T-cell (primary cell): ENCODE results near the gene DNAH10. TPM values are rescaled to one million over a fixed set of nuclear protein-coding genes. Genes with fewer than 3 reads are reported as not detected.

Experiments
- ATAC-seq, 4 experiments: fragments of 200-7000 bp in 3 of 4; fragments of 150-1000 bp in 1 of 4; cut with Tn5 transposase; replicated peaks in 1 of 4; 1 replicate in 3 of 4; 2 replicates in 1 of 4; pipeline ENCODE4 v1.10.0; 2021; ENCODE audit warnings: moderate library complexity in 3 of 4, mild to moderate bottlenecking in 2 of 4, moderate number of reproducible peaks in 1 of 4
- CTCF ChIA-PET, 2 donors: fragments of 300-600 bp; sonication (Branson Sonifier 250); formaldehyde crosslinking; loops; one replicate each; lab custom pipeline; 2022; ENCODE audit warnings: antibody characterized with exemption in 2 of 2; lab: Charles Lee
- POLR2A ChIA-PET, 2 donors: fragments of 300-600 bp; sonication (Branson Sonifier 250); formaldehyde crosslinking; loops; one replicate each; lab custom pipeline; 2022; ENCODE audit warnings: antibody characterized with exemption in 2 of 2; lab: Charles Lee
- DNase-seq, 35 experiments: peaks; one replicate each; pipeline versions ENCODE4 v3.0.0 to v3.0.0-alpha.2; 2013 to 2023
- H3K27ac ChIP-seq: one replicate; pipeline ENCODE4 v1.5.1; 2013; ENCODE audit warnings: low read length
- H3K27me3 ChIP-seq, 2 experiments: replicated peaks in 1 of 2; 1 replicate in 1 of 2; 2 replicates in 1 of 2; pipeline versions ENCODE4 v1.6.1 to v1.7.0; 2013; ENCODE audit warnings: low read length in 1 of 2, mixed read lengths in 1 of 2; ENCODE audit not compliant: control insufficient read depth in 2 of 2, insufficient read depth in 2 of 2; ENCODE audit errors: extremely low read depth in 1 of 2
- H3K36me3 ChIP-seq, 2 donors: 1 replicate in 1 of 2; 2 replicates in 1 of 2; pipeline versions ENCODE4 v1.6.1 to v1.7.0; 2013; ENCODE audit warnings: low read length in 1 of 2; ENCODE audit not compliant: control insufficient read depth in 2 of 2, insufficient read depth in 1 of 2; ENCODE audit errors: extremely low read depth in 1 of 2
- H3K4me1 ChIP-seq, 2 experiments: 1 replicate in 1 of 2; 2 replicates in 1 of 2; pipeline versions ENCODE4 v1.6.1 to v1.7.0; 2013; ENCODE audit warnings: low read length in 2 of 2, mixed read lengths in 1 of 2; ENCODE audit not compliant: insufficient read depth in 2 of 2, control insufficient read depth in 1 of 2; ENCODE audit errors: extremely low read depth in 1 of 2
- H3K4me3 ChIP-seq, 2 donors: 1 replicate in 1 of 2; 2 replicates in 1 of 2; pipeline versions ENCODE4 v1.5.1 to v1.7.0; 2013; ENCODE audit warnings: mild to moderate bottlenecking in 2 of 2, low read length in 1 of 2, moderate library complexity in 1 of 2; ENCODE audit not compliant: control insufficient read depth in 1 of 2; ENCODE audit errors: extremely low read depth in 1 of 2
- H3K9me3 ChIP-seq: 2 replicates; pipeline ENCODE4 v1.7.0; 2013
- H3K27ac Mint-ChIP-seq, 2 donors: one replicate each; pipeline ENCODE4 v1.8.0; 2020 to 2021; ENCODE audit warnings: mild to moderate bottlenecking in 2 of 2, mixed read lengths in 2 of 2
- H3K27me3 Mint-ChIP-seq, 2 donors: one replicate each; pipeline ENCODE4 v1.8.0; 2021 to 2022; ENCODE audit warnings: mixed read lengths in 2 of 2
- H3K36me3 Mint-ChIP-seq: one replicate; pipeline ENCODE4 v1.8.0; 2021; ENCODE audit warnings: mixed read lengths
- H3K4me1 Mint-ChIP-seq, 3 donors: one replicate each; pipeline ENCODE4 v1.8.0; 2020 to 2022; ENCODE audit warnings: mixed read lengths in 3 of 3, mild to moderate bottlenecking in 1 of 3
- H3K4me3 Mint-ChIP-seq, 3 donors: one replicate each; pipeline ENCODE4 v1.8.0; 2020 to 2022; ENCODE audit warnings: mild to moderate bottlenecking in 3 of 3, mixed read lengths in 3 of 3, moderate library complexity in 3 of 3
- H3K9me3 Mint-ChIP-seq, 3 donors: one replicate each; pipeline ENCODE4 v1.8.0; 2020 to 2022; ENCODE audit warnings: mixed read lengths in 3 of 3
- WGBS: methylation state at CpG from one replicate; pipeline ENCODE4 v1.1.5; 2013; ENCODE audit warnings: missing lambda C conversion rate; ENCODE audit not compliant: insufficient coverage; 5-methylcytosine and 5-hydroxymethylcytosine counted together
- total RNA-seq, 35 experiments: library from RNA in 6 of 35; stranded (reverse) in 6 of 35; fragments of 120-200 nt in 1 of 35; gene quantifications; one replicate each; pipeline versions ENCODE4 v1.2.1 to v1.2.4 and lab custom pipeline; 2013 to 2026

DNAH10 gene
- total RNA-seq, 5 donors from 2014 or later (not counting 1 experiment from before 2014, with no cell fraction given), result 0.08 to 0.32 (median 0.19) TPM

GRCh38 chr12:123741937-123742572 is 20.0 kb upstream of the DNAH10 start:
- POLR2A ChIA-PET, result interaction anchor here in 1 of 2 donors (0.7 kb wide), 1 partner anchor 1396 kb away, joined by 4 read pairs; no protein-coding TSS in a partner anchor
- Histone ChIP-seq H3K36me3 (peaks cover 12 to 66% of the 10 kb centered on the region in 2 donors), H3K27ac (peak overlapping the region; percentile 44), H3K27me3 (no peaks in the 10 kb centered on the region), H3K4me3 (peak overlapping the region in 1 of 2 donors; percentile 13), H3K9me3 (no peaks in the 10 kb centered on the region), H3K4me1 (peaks cover 2 to 19% of the 10 kb centered on the region in 2 experiments)
- peaks cover 70% of the 10 kb centered on the region for H3K36me3 Mint-ChIP-seq
- H3K4me1 Mint-ChIP-seq, result peaks cover 15 to 32% (median 21%) of the 10 kb centered on the region in 3 donors
- no peaks in the 10 kb centered on the region for H3K9me3 Mint-ChIP-seq
- H3K4me3 Mint-ChIP-seq, result peak overlapping the region in 2 of 3 donors; percentile 17 to 57
- peak in 18 of 35 experiments; percentile 8 to 61 (median 24) for DNase-seq
- CTCF ChIA-PET, result interaction anchor here in 1 of 2 donors (0.7 kb wide), 1 partner anchor 96 kb away, joined by 4 read pairs; no protein-coding TSS in a partner anchor
- peak overlapping the region; percentile 39 to 79 for H3K27ac Mint-ChIP-seq
- H3K27me3 Mint-ChIP-seq, result no peaks in the 10 kb centered on the region
- WGBS, result 61% methylated on average over 9 of the region's 14 CpGs
- ATAC-seq, result peak in 2 of 4 experiments; percentile 46 to 63

- H3K27me3 ChIP-seq, result no peaks in the 10 kb centered on the region
- H3K27ac ChIP-seq, result no peak overlapping the region
- peak in 1 of 4 experiments; percentile 37 for ATAC-seq
- Mint-ChIP-seq H3K4me3 (peak overlapping the region in 2 of 3 donors; percentile 14 to 57), H3K9me3 (no peaks in the 10 kb centered on the region), H3K27ac (peak overlapping the region; percentile 79 to 87), H3K36me3 (peaks cover 71% of the 10 kb centered on the region), H3K4me1 (peaks cover 23 to 42% (median 28%) of the 10 kb centered on the region in 3 donors), H3K27me3 (no peaks in the 10 kb centered on the region)
- ChIA-PET POLR2A (no interaction called here), CTCF (no interaction called here)
- no peak overlapping the region for H3K4me3 ChIP-seq
- DNase-seq, result peak in 6 of 35 experiments; percentile 4 to 32 (median 8)
- H3K4me1 ChIP-seq, result peaks cover 2 to 19% of the 10 kb centered on the region in 2 experiments
- WGBS, result 50% methylated on average over 9 of the region's 10 CpGs
- H3K9me3 ChIP-seq, result no peaks in the 10 kb centered on the region
- H3K36me3 ChIP-seq, result peaks cover 12 to 64% of the 10 kb centered on the region in 2 donors
Measured at GRCh38 chr12:123743002-123743401, 19.1 kb upstream of the DNAH10 start.

DNA sequence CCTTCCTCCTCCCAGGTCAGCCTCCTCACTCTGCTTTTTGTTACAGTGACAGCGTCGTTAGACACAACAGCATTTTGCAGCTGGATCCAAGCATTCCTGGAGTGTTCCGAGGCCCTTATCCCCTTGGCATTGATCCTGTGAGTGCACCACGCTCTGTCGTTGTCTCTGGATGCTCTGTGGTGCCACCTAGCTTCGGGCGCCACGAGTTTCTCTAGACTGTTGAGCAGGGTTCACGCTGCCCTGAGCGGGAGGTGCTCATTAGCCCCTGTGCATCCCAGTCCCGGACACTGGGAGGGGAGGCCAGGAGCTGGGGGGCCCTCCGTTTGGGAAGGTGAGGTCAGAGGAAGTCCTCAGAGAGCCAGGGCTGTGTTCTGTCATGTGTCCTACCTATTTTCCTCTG is 17.3 kb upstream of the DNAH10 start:
- 95% methylated on average over 10 of the region's 12 CpGs for WGBS
- POLR2A ChIA-PET, result no interaction called here
- Mint-ChIP-seq H3K27me3 (no peaks in the 10 kb centered on the region), H3K36me3 (peaks cover 70% of the 10 kb centered on the region), H3K27ac (no peak overlapping the region), H3K9me3 (no peaks in the 10 kb centered on the region), H3K4me3 (no peak overlapping the region), H3K4me1 (peaks cover 23 to 44% (median 30%) of the 10 kb centered on the region in 3 donors)
- DNase-seq (no peak), ATAC-seq (no peak)
- Histone ChIP-seq H3K4me3 (no peak overlapping the region), H3K27ac (no peak overlapping the region), H3K9me3 (no peaks in the 10 kb centered on the region), H3K27me3 (no peaks in the 10 kb centered on the region), H3K36me3 (peaks cover 12 to 62% of the 10 kb centered on the region in 2 donors), H3K4me1 (peaks cover 2 to 19% of the 10 kb centered on the region in 2 experiments)
- CTCF ChIA-PET, result no interaction called here

DNA sequence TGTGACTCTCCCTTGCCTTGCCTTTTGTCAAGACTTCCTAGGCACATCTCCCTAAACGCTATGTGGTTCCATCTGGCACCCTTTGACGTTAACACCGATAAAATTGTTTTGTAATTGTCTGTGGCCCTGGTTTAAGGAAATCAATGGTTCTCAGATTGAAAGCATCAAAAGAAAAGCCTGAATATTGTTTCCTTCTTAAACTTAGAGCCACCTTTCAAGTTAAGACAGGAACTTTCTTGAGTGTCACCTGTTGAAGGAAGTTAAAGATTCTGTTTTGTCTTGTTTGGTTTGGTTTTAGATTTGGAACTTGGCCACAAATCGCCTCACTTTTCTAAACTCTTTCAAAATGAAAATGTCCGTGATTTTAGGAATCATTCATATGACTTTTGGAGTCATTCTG is 14.8 kb upstream of the DNAH10 start:
- Mint-ChIP-seq H3K27ac (peak overlapping the region; percentile 70 to 71), H3K4me1 (peaks cover 15 to 38% (median 22%) of the 10 kb centered on the region in 3 donors), H3K4me3 (peak overlapping the region in 1 of 3 donors; percentile 55), H3K9me3 (no peaks in the 10 kb centered on the region), H3K27me3 (no peaks in the 10 kb centered on the region), H3K36me3 (peaks cover 64% of the 10 kb centered on the region)
- ChIA-PET CTCF (no interaction called here), POLR2A (no interaction called here)
- Histone ChIP-seq H3K4me3 (no peak overlapping the region), H3K9me3 (no peaks in the 10 kb centered on the region), H3K27ac (no peak overlapping the region), H3K27me3 (no peaks in the 10 kb centered on the region), H3K4me1 (peaks cover 0 to 13% of the 10 kb centered on the region in 2 experiments), H3K36me3 (peaks cover 13 to 64% of the 10 kb centered on the region in 2 donors)
- no CpG with 5 or more reads among the region's 5 CpGs for WGBS
- DNase-seq (peak in 1 of 35 experiments; percentile 9), ATAC-seq (peak in 3 of 4 experiments; percentile 19 to 72 (median 33))

GRCh38 chr12:123748161-123748560 is 13.9 kb upstream of the DNAH10 start:
- ChIA-PET POLR2A (no interaction called here), CTCF (interaction anchor here in 1 of 2 donors (0.5 kb wide), 1 partner anchor 15 kb away, joined by 5 read pairs; no protein-coding TSS in a partner anchor)
- H3K27ac Mint-ChIP-seq, result peak overlapping the region in 1 of 2 donors; percentile 52
- no peaks in the 10 kb centered on the region for H3K9me3 Mint-ChIP-seq
- WGBS, result no CpG with 5 or more reads among the region's 6 CpGs
- H3K27me3 ChIP-seq, result no peaks in the 10 kb centered on the region
- H3K4me3 ChIP-seq, result no peak overlapping the region
- H3K27me3 Mint-ChIP-seq, result no peaks in the 10 kb centered on the region
- peaks cover 60% of the 10 kb centered on the region for H3K36me3 Mint-ChIP-seq
- H3K27ac ChIP-seq, result no peak overlapping the region
- H3K9me3 ChIP-seq, result no peaks in the 10 kb centered on the region
- no peak for ATAC-seq
- H3K4me1 Mint-ChIP-seq, result peaks cover 11 to 29% (median 16%) of the 10 kb centered on the region in 3 donors
- peaks cover 13 to 68% of the 10 kb centered on the region in 2 donors for H3K36me3 ChIP-seq
- peaks cover 0 to 5% of the 10 kb centered on the region in 2 experiments for H3K4me1 ChIP-seq
- H3K4me3 Mint-ChIP-seq, result no peak overlapping the region
- no peak for DNase-seq

DNA sequence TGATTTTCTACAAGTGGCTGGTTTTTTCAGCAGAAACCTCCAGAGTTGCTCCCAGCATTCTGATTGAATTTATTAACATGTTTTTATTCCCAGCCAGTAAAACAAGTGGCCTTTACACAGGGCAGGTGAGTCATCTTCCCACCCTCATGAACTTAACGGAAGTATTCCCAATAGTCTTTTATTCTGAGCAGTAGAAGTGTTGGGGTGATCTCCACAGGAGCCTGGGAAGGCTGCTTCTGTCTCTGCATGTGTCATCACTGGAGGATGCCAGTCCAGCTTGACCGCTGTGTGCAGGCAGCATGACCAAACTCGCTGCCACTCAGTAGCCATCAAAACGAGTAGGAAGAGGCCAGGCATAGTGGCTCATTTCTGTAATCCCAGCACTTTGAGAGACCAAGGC is 13.4 kb upstream of the DNAH10 start:
- H3K27ac ChIP-seq, result no peak overlapping the region
- peaks cover 61% of the 10 kb centered on the region for H3K36me3 Mint-ChIP-seq
- CTCF ChIA-PET, result interaction anchor here in 1 of 2 donors (0.5 kb wide), 1 partner anchor 16 kb away, joined by 5 read pairs; no protein-coding TSS in a partner anchor
- H3K9me3 Mint-ChIP-seq, result no peaks in the 10 kb centered on the region
- no peak overlapping the region for H3K4me3 Mint-ChIP-seq
- ATAC-seq (no peak), DNase-seq (no peak)
- peaks cover 15 to 69% of the 10 kb centered on the region in 2 donors for H3K36me3 ChIP-seq
- H3K4me1 Mint-ChIP-seq, result peaks cover 10 to 26% (median 15%) of the 10 kb centered on the region in 3 donors
- no peaks in the 10 kb centered on the region for H3K27me3 ChIP-seq
- peaks cover 0 to 5% of the 10 kb centered on the region in 2 experiments for H3K4me1 ChIP-seq
- peak overlapping the region in 1 of 2 donors; percentile 44 for H3K27ac Mint-ChIP-seq
- POLR2A ChIA-PET, result no interaction called here
- no peaks in the 10 kb centered on the region for H3K9me3 ChIP-seq
- WGBS, result 100% methylated on average over 3 of the region's 4 CpGs
- no peaks in the 10 kb centered on the region for H3K27me3 Mint-ChIP-seq
- H3K4me3 ChIP-seq, result no peak overlapping the region
